Esophagus muscularis mucosa (tissue), 3 donors: ENCODE data around the gene HSPA4.

Experiments
- POLR2A ChIP-seq: fragments of 450-650 bp; IDR thresholded peaks from one replicate; pipeline ENCODE4 v1.6.1; 2017; ENCODE audit warnings: antibody characterized with exemption, moderate library complexity, mild to moderate bottlenecking, low read depth
- POLR2AphosphoS5 ChIP-seq, 2 donors: sonication (generic); formaldehyde crosslinking; IDR thresholded peaks; one replicate each; pipeline ENCODE4 v1.6.1; 2017; ENCODE audit warnings: antibody characterized with exemption in 2 of 2
- TF ChIP-seq, protein P1 (sequence below), 3 experiments: fragments of 200-600 bp in 2 of 3; fragments of 450-650 bp in 1 of 3; sonication (generic) in 2 of 3; IDR thresholded peaks; one replicate each; pipeline ENCODE4 v1.5.1; 2017 to 2019; ENCODE audit warnings: antibody characterized with exemption in 3 of 3, mild to moderate bottlenecking in 2 of 3, moderate library complexity in 1 of 3

DNA sequence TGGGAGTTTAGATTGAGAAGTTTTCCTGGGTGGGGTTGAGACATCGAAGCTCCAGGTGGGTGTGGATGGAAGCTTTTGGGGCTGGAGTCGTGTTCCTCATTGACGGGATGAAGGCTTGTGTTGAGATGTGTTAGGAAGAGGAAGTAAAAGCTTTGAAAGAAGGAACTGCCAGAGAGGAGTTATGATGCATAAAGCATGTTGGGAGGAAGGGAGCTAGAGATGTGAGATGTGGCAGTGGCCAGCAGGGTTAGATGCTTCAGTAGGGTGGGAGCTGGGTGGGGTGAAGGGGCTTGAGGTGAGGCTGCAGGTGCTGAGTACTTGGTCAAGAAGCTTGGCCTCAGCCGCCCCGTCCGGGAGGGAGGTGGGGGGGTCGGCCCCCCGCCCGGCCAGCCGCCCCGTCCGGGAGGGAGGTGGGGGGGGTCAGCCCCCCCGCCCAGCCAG lies 56.7 kb downstream of the HSPA4 start:
- TF ChIP-seq, protein P1, sequence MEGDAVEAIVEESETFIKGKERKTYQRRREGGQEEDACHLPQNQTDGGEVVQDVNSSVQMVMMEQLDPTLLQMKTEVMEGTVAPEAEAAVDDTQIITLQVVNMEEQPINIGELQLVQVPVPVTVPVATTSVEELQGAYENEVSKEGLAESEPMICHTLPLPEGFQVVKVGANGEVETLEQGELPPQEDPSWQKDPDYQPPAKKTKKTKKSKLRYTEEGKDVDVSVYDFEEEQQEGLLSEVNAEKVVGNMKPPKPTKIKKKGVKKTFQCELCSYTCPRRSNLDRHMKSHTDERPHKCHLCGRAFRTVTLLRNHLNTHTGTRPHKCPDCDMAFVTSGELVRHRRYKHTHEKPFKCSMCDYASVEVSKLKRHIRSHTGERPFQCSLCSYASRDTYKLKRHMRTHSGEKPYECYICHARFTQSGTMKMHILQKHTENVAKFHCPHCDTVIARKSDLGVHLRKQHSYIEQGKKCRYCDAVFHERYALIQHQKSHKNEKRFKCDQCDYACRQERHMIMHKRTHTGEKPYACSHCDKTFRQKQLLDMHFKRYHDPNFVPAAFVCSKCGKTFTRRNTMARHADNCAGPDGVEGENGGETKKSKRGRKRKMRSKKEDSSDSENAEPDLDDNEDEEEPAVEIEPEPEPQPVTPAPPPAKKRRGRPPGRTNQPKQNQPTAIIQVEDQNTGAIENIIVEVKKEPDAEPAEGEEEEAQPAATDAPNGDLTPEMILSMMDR (IDR thresholded peaks at IDR 0.05): no peak
- no peak for TF ChIP-seq POLR2A
- no peak for TF ChIP-seq POLR2AphosphoS5 (IDR thresholded peaks at IDR 0.05)
